ENCODE measurements around the gene GPR3.

The GPR3 gene

GRCh38 chr1:27400963-27401341, 8.5 kb downstream of the GPR3 start:
- Histone ChIP-seq H3K4me3 (IDR thresholded peaks at IDR 0.05; ENCODE audit: insufficient read depth, low read depth, low read length) (no peak overlapping the region), H3K27ac (no peak overlapping the region), H3K9ac (no peak overlapping the region), H3K4me1 (ENCODE audit: low read depth, poor library complexity, severe bottlenecking) (no peaks in the 10 kb centered on the region), H3K36me3 (ENCODE audit: insufficient read depth) (no peaks in the 10 kb centered on the region), H2AFZ (ENCODE audit: low read depth) (no peak overlapping the region), H4K20me1 (ENCODE audit: insufficient read depth) (no peaks in the 10 kb centered on the region), H3K4me2 (no peak overlapping the region), H3K79me2 (ENCODE audit: insufficient read depth, low read depth) (no peaks in the 10 kb centered on the region), H3K27me3 (ENCODE audit: insufficient read depth, low read depth) (no peaks in the 10 kb centered on the region)
- no peak for TF ChIP-seq CTCF (conservative IDR thresholded peaks at IDR 0.05; ENCODE audit: low read depth, low read length)

- no peaks in the 10 kb centered on the region for H4K20me1 ChIP-seq (ENCODE audit: insufficient read depth)
- no peak overlapping the region for H3K4me2 ChIP-seq
- TF ChIP-seq CTCF (conservative IDR thresholded peaks at IDR 0.05; ENCODE audit: low read depth, low read length), result no peak
- no peaks in the 10 kb centered on the region for H3K79me2 ChIP-seq (ENCODE audit: insufficient read depth, low read depth)
- H3K4me3 ChIP-seq (IDR thresholded peaks at IDR 0.05; ENCODE audit: insufficient read depth, low read depth, low read length), result no peak overlapping the region
- H2AFZ ChIP-seq (ENCODE audit: low read depth), result no peak overlapping the region
- H3K27ac ChIP-seq, result no peak overlapping the region
- no peaks in the 10 kb centered on the region for H3K27me3 ChIP-seq (ENCODE audit: insufficient read depth, low read depth)
- H3K36me3 ChIP-seq (ENCODE audit: insufficient read depth), result no peaks in the 10 kb centered on the region
- no peaks in the 10 kb centered on the region for H3K4me1 ChIP-seq (ENCODE audit: low read depth, poor library complexity, severe bottlenecking)
- no peak overlapping the region for H3K9ac ChIP-seq
Measured at GRCh38 chr1:27402349-27402754, 9.9 kb downstream of the GPR3 start.

GRCh38 chr1:27403065-27403726, 10.8 kb downstream of the GPR3 start:
- TF ChIP-seq CTCF (conservative IDR thresholded peaks at IDR 0.05; ENCODE audit: low read depth, low read length), result no peak
- Histone ChIP-seq H3K27ac (no peak overlapping the region), H3K9ac (no peak overlapping the region)

GRCh38 chr1:27403931-27404330, 11.5 kb downstream of the GPR3 start:
- no peaks in the 10 kb centered on the region for H3K27me3 ChIP-seq (ENCODE audit: insufficient read depth, low read depth)
- H3K4me3 ChIP-seq (IDR thresholded peaks at IDR 0.05; ENCODE audit: insufficient read depth, low read depth, low read length), result no peak overlapping the region
- H3K36me3 ChIP-seq (ENCODE audit: insufficient read depth), result no peaks in the 10 kb centered on the region
- H2AFZ ChIP-seq (ENCODE audit: low read depth), result no peak overlapping the region
- H3K9ac ChIP-seq, result no peak overlapping the region
- H3K79me2 ChIP-seq (ENCODE audit: insufficient read depth, low read depth), result no peaks in the 10 kb centered on the region
- no peaks in the 10 kb centered on the region for H3K4me1 ChIP-seq (ENCODE audit: low read depth, poor library complexity, severe bottlenecking)
- no peaks in the 10 kb centered on the region for H4K20me1 ChIP-seq (ENCODE audit: insufficient read depth)
- TF ChIP-seq CTCF (conservative IDR thresholded peaks at IDR 0.05; ENCODE audit: low read depth, low read length), result no peak
- H3K27ac ChIP-seq, result no peak overlapping the region
- no peak overlapping the region for H3K4me2 ChIP-seq

More at GRCh38 chr1:27403065-27403726, 10.8 kb downstream of the GPR3 start:
- H4K20me1 ChIP-seq (ENCODE audit: insufficient read depth), result no peaks in the 10 kb centered on the region
- H3K79me2 ChIP-seq (ENCODE audit: insufficient read depth, low read depth), result no peaks in the 10 kb centered on the region
- no peak overlapping the region for H3K4me2 ChIP-seq
- H2AFZ ChIP-seq (ENCODE audit: low read depth), result no peak overlapping the region
- H3K4me1 ChIP-seq (ENCODE audit: low read depth, poor library complexity, severe bottlenecking), result no peaks in the 10 kb centered on the region
- no peak overlapping the region for H3K4me3 ChIP-seq (IDR thresholded peaks at IDR 0.05; ENCODE audit: insufficient read depth, low read depth, low read length)
- H3K36me3 ChIP-seq (ENCODE audit: insufficient read depth), result no peaks in the 10 kb centered on the region
- H3K27me3 ChIP-seq (ENCODE audit: insufficient read depth, low read depth), result no peaks in the 10 kb centered on the region

Measured in KMS-11 (cell line).